GM12864 (cell line): ENCODE measurements around the gene JUND.

ENCODE experiments used
- DNase-seq: peaks from one replicate; pipeline ENCODE4 v3.0.0-alpha.2; 2011; ENCODE audit warnings: low read depth
- H3K4me3 ChIP-seq: 2 replicates; pipeline ENCODE4 v1.5.1; 2011; ENCODE audit warnings: mild to moderate bottlenecking, low read depth, low read length, control low read depth
- TF ChIP-seq, protein P1 (sequence below): IDR thresholded peaks from 2 replicates; pipeline ENCODE4 v1.5.1; 2011; ENCODE audit warnings: low read depth, mild to moderate bottlenecking, moderate library complexity, low read length, control low read depth, inconsistent platforms; ENCODE audit errors: missing control alignments

The JUND gene

GRCh38 chr19:18282021-18282787 is 782 bp upstream of the JUND start:
- peak overlapping the region; percentile 61 for H3K4me3 ChIP-seq
- no peak for DNase-seq

DNA sequence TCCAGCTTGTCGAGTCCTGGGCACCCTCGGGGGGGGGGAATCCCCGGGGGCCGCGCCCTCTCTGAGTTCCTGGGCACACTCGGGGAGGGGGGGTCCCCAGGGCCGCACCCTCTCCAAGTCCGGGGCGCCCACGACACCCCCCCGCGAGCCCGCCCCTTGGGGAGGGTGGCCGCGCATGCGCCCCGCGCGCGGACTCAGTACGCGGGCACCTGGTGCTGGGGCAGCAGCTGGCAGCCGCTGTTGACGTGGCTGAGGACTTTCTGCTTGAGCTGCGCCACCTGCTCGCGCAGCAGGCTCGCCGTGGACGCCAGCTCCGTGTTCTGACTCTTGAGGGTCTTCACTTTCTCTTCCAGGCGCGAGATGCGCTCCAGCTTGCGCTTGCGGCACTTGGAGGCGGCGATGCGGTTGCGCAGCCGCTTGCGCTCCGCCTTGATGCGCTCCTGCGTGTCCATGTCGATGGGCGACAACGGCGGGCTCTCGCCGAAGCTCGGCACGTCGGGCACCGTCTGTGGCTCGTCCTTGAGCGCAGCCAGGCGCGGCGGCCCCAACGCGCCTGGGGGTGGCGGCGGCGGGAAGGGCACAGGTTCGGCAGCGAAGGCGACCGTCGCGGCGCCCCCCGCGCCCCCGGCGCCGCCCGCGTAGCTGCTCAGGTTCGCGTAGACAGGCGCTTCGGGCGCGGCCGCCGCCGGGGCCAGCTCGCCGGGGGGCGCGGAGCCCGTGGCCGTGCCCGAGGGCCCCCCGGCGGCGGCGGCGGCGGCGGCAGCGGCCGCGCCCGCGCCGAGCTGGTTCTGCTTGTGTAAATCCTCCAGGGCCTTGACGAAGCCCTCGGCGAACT is 958 bp downstream of the JUND start:
- TF ChIP-seq, protein P1, sequence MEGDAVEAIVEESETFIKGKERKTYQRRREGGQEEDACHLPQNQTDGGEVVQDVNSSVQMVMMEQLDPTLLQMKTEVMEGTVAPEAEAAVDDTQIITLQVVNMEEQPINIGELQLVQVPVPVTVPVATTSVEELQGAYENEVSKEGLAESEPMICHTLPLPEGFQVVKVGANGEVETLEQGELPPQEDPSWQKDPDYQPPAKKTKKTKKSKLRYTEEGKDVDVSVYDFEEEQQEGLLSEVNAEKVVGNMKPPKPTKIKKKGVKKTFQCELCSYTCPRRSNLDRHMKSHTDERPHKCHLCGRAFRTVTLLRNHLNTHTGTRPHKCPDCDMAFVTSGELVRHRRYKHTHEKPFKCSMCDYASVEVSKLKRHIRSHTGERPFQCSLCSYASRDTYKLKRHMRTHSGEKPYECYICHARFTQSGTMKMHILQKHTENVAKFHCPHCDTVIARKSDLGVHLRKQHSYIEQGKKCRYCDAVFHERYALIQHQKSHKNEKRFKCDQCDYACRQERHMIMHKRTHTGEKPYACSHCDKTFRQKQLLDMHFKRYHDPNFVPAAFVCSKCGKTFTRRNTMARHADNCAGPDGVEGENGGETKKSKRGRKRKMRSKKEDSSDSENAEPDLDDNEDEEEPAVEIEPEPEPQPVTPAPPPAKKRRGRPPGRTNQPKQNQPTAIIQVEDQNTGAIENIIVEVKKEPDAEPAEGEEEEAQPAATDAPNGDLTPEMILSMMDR = no peak
- no peak for DNase-seq
- peak overlapping the region; percentile 95 for H3K4me3 ChIP-seq

More at GRCh38 chr19:18282021-18282787, 782 bp upstream of the JUND start:
- TF ChIP-seq, protein P1 = no peak

GRCh38 chr19:18279516-18280246 is 1.7 kb downstream of the JUND start:
- peak overlapping the region; percentile 95 for H3K4me3 ChIP-seq
- peak; percentile 78 for DNase-seq
- TF ChIP-seq, protein P1 = peak; percentile 95

- TF ChIP-seq, protein P1 = no peak
- peak overlapping the region; percentile 95 for H3K4me3 ChIP-seq
- DNase-seq = no peak
These were observed 2.2 kb downstream of the JUND start for GRCh38 chr19:18279266-18279515.

GRCh38 chr19:18278521-18279265 is 2.7 kb downstream of the JUND start:
- DNase-seq = no peak
- peak overlapping the region; percentile 95 for H3K4me3 ChIP-seq
- TF ChIP-seq, protein P1 = peak; percentile 34

DNA sequence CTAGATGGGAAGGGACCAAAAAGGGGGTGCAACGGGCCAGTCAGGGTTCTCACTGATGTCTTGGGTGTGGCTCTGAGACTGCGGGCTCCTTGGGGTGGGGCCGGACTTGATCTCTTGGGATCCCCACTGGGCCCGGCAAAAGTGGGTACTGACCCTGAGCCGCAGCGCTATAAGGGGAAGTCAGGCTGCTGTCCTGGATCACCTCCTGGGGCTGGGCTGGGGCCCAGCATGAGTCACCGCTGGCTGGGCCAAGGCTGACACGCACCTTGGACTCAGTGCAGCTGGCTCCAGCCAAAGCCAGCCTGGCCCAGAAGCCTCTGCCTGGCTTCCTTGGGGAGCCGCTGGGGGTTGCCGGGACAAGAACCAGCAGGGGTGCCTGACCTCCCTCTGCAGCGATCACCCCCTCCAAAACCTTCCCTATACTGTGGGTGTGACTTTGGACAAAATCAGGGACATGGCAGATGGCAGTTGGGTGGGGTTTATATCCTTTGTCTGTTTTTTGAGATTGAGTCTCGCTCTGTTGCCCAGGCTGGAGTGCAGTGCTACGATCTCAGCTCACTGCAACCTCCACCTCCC is 6.6 kb downstream of the JUND start:
- TF ChIP-seq, protein P1 = no peak
- DNase-seq = no peak
- H3K4me3 ChIP-seq = no peak overlapping the region
